IMR-90 (cell line): ENCODE data around the gene SAFB2.

ENCODE experiments used
- CEBPB ChIP-seq: IDR thresholded peaks from 2 replicates; pipeline ENCODE4 v1.6.1; 2012; ENCODE audit warnings: low read depth, low read length, improper control_type of control experiment
- CTCF ChIP-seq: conservative IDR thresholded peaks from 2 replicates; pipeline ENCODE4 v1.5.1; 2012; ENCODE audit warnings: mild to moderate bottlenecking, low read depth, low read length, improper control_type of control experiment
- MAFK ChIP-seq: IDR thresholded peaks from 2 replicates; pipeline ENCODE4 v1.6.1; 2012; ENCODE audit warnings: low read depth, low read length, improper control_type of control experiment
- MXI1 ChIP-seq: IDR thresholded peaks from 2 replicates; pipeline ENCODE4 v1.6.1; 2012; ENCODE audit warnings: low read depth, mild to moderate bottlenecking, low read length, moderate library complexity, borderline replicate concordance
- POLR2A ChIP-seq: IDR thresholded peaks from 2 replicates; pipeline ENCODE4 v1.6.1; 2012; ENCODE audit warnings: mild to moderate bottlenecking, low read depth, low read length
- RAD21 ChIP-seq: IDR thresholded peaks from 2 replicates; pipeline ENCODE4 v1.6.1; 2012; ENCODE audit warnings: low read length, improper control_type of control experiment

- TF ChIP-seq CTCF (no peak), CEBPB (no peak), POLR2A (no peak), RAD21 (no peak), MXI1 (no peak), MAFK (no peak)
Observed at GRCh38 chr19:5586300-5587070, 36.1 kb downstream of the SAFB2 start.
